ENCODE results near the gene SLCO3A1. TPM values are rescaled to one million over a fixed set of nuclear protein-coding genes. Genes with fewer than 3 reads are reported as not detected.

SLCO3A1 gene
- total RNA-seq, 4 donors from 2014 or later: 4.4 to 66.2 (median 5.1) TPM

- DNase-seq: no peak
- H3K4me1 ChIP-seq: no peaks in the 10 kb centered on the region
- intact Hi-C loops (cut with DNase I; ENCODE audit: low total_unique reads): no loop called here
- TF ChIP-seq POLR2AphosphoS5 (IDR thresholded peaks at IDR 0.05): no peak
- TF ChIP-seq EP300 (IDR thresholded peaks at IDR 0.05; ENCODE audit: low read depth): no peak
- no peak for TF ChIP-seq POLR2A (IDR thresholded peaks at IDR 0.05)
- TF ChIP-seq, protein P1, sequence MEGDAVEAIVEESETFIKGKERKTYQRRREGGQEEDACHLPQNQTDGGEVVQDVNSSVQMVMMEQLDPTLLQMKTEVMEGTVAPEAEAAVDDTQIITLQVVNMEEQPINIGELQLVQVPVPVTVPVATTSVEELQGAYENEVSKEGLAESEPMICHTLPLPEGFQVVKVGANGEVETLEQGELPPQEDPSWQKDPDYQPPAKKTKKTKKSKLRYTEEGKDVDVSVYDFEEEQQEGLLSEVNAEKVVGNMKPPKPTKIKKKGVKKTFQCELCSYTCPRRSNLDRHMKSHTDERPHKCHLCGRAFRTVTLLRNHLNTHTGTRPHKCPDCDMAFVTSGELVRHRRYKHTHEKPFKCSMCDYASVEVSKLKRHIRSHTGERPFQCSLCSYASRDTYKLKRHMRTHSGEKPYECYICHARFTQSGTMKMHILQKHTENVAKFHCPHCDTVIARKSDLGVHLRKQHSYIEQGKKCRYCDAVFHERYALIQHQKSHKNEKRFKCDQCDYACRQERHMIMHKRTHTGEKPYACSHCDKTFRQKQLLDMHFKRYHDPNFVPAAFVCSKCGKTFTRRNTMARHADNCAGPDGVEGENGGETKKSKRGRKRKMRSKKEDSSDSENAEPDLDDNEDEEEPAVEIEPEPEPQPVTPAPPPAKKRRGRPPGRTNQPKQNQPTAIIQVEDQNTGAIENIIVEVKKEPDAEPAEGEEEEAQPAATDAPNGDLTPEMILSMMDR (IDR thresholded peaks at IDR 0.05): no peak
- no peak overlapping the region for H3K4me3 ChIP-seq
- in situ Hi-C loops (cut with MboI; ENCODE audit: low pct_ligation_motif_present in 1 of 4, low pct_unique_long_range_greater_than_20kb in 1 of 4, low sequenced_read_pairs in 3 of 4): no loop called here
- H3K27ac ChIP-seq: no peak overlapping the region
- WGBS, 2 donors (ENCODE audit: low coverage in 1 of 2): 68% methylated on average over 2 of the region's 3 CpGs; no CpG with 5 or more reads in 1 of the 2 donors
- no peaks in the 10 kb centered on the region for H3K9me3 ChIP-seq
- no peaks in the 10 kb centered on the region for H3K36me3 ChIP-seq
- H3K27me3 ChIP-seq: no peaks in the 10 kb centered on the region
Measured at GRCh38 chr15:92035551-92035950, 182.0 kb downstream of the SLCO3A1 start.

DNA sequence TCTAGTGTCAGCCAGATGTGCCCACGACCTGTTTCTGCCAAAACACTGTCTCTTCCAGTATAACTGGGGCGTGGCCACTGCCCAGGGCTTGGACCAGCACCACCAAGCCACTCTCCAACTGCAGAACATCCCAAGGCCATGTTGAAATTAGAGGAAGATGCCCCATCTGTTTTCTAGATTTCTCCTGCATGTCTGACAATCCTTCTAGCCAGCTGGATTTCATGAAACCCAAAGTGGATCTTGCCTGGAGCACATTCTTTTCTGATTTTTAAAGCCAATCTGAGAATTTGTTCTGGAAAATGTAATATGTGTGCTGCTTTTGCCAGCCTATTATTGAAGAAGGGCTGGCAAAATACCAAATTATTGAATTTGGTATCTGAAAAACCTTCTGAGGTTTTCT is 182.5 kb downstream of the SLCO3A1 start:
- Histone ChIP-seq H3K4me1 (no peaks in the 10 kb centered on the region), H3K27me3 (no peaks in the 10 kb centered on the region), H3K4me3 (no peak overlapping the region), H3K36me3 (no peaks in the 10 kb centered on the region), H3K27ac (no peak overlapping the region), H3K9me3 (no peaks in the 10 kb centered on the region)
- in situ Hi-C loops (cut with MboI; ENCODE audit: low pct_ligation_motif_present in 1 of 4, low pct_unique_long_range_greater_than_20kb in 1 of 4, low sequenced_read_pairs in 3 of 4) (no loop called here), intact Hi-C loops (cut with DNase I; ENCODE audit: low total_unique reads) (no loop called here)
- no peak for DNase-seq
- whole genome bisulfite sequencing, 2 donors (ENCODE audit: low coverage in 1 of 2): 52% methylated on average over 2 of the region's 2 CpGs; no CpG with 5 or more reads in 1 of the 2 donors
- no peak for TF ChIP-seq POLR2A (IDR thresholded peaks at IDR 0.05)
- TF ChIP-seq EP300 (IDR thresholded peaks at IDR 0.05; ENCODE audit: low read depth): no peak
- TF ChIP-seq POLR2AphosphoS5 (IDR thresholded peaks at IDR 0.05): no peak
- TF ChIP-seq, protein P1 (IDR thresholded peaks at IDR 0.05): no peak

- no peak for DNase-seq
- intact Hi-C loops (cut with DNase I; ENCODE audit: low total_unique reads): no loop called here
- Histone ChIP-seq H3K9me3 (no peaks in the 10 kb centered on the region), H3K36me3 (no peaks in the 10 kb centered on the region), H3K27me3 (no peaks in the 10 kb centered on the region), H3K4me1 (no peaks in the 10 kb centered on the region), H3K4me3 (no peak overlapping the region), H3K27ac (no peak overlapping the region)
- in situ Hi-C loops (cut with MboI; ENCODE audit: low pct_ligation_motif_present in 1 of 4, low pct_unique_long_range_greater_than_20kb in 1 of 4, low sequenced_read_pairs in 3 of 4): no loop called here
- WGBS, 2 donors (ENCODE audit: low coverage in 1 of 2): 69 to 71% methylated on average over 1 of the region's 1 CpG
- no peak for TF ChIP-seq POLR2A (IDR thresholded peaks at IDR 0.05)
- TF ChIP-seq EP300 (IDR thresholded peaks at IDR 0.05; ENCODE audit: low read depth): no peak
- no peak for TF ChIP-seq POLR2AphosphoS5 (IDR thresholded peaks at IDR 0.05)
- TF ChIP-seq, protein P1 (IDR thresholded peaks at IDR 0.05): no peak
Measured at GRCh38 chr15:92037491-92037890, 184.0 kb downstream of the SLCO3A1 start.

DNA sequence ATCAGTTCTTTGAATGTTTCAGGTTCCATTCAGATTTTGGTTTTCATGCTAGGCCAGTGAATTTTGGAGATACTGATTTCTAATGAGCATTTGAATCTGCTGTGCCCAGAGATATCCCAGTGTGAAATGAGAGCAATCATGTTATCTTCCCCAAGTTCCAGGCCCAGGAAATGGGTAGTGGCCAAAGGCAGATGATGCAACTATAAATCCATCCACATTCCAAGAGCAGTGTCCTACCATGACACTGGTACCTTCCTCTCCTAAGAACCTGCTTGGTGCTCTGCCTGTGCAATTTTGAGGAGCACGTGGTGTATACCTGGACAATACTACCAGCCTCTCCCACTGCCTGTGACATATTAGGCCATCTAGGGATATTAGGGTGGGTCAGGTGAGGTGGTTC is 186.8 kb downstream of the SLCO3A1 start:
- no peak for DNase-seq
- Histone ChIP-seq H3K27me3 (no peaks in the 10 kb centered on the region), H3K27ac (no peak overlapping the region), H3K4me1 (no peaks in the 10 kb centered on the region), H3K9me3 (no peaks in the 10 kb centered on the region), H3K4me3 (no peak overlapping the region), H3K36me3 (no peaks in the 10 kb centered on the region)
- TF ChIP-seq POLR2A (IDR thresholded peaks at IDR 0.05): no peak
- TF ChIP-seq POLR2AphosphoS5 (IDR thresholded peaks at IDR 0.05): no peak
- intact Hi-C loops (cut with DNase I; ENCODE audit: low total_unique reads) (no loop called here), in situ Hi-C loops (cut with MboI; ENCODE audit: low pct_ligation_motif_present in 1 of 4, low pct_unique_long_range_greater_than_20kb in 1 of 4, low sequenced_read_pairs in 3 of 4) (no loop called here)
- whole genome bisulfite sequencing, 2 donors (ENCODE audit: low coverage in 1 of 2): 85% methylated on average over 1 of the region's 1 CpG; no CpG with 5 or more reads in 1 of the 2 donors

DNA sequence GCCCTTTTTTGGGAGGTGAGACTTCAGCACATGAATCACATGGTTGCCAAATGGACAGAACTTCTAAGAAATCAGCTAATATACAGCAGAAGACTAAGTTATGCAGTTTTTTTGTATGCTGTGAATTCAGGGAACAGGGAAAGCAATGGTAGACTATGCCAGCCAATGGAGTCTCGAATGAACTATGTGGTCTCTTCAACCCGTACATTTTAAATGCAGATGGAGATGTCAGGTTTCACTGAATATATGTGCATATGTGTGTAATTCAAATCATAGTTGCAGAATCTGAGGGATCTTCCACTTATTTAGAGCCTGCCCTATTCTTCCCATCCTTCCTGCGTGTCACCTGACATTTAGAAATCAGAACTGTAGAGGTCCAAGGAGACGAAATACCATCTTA is 187.9 kb downstream of the SLCO3A1 start:
- WGBS, 2 donors (ENCODE audit: low coverage in 1 of 2): 91 to 94% methylated on average over 2 to 4 of the region's 4 CpGs
- DNase-seq: no peak
- in situ Hi-C loops (cut with MboI; ENCODE audit: low pct_ligation_motif_present in 1 of 4, low pct_unique_long_range_greater_than_20kb in 1 of 4, low sequenced_read_pairs in 3 of 4): no loop called here

More for the DNA sequence above, 187.9 kb downstream of the SLCO3A1 start:
- intact Hi-C loops (cut with DNase I; ENCODE audit: low total_unique reads): no loop called here
- no peaks in the 10 kb centered on the region for H3K36me3 ChIP-seq
- H3K4me3 ChIP-seq: no peak overlapping the region
- H3K27me3 ChIP-seq: no peaks in the 10 kb centered on the region
- TF ChIP-seq EP300 (IDR thresholded peaks at IDR 0.05; ENCODE audit: low read depth) (no peak), POLR2A (IDR thresholded peaks at IDR 0.05) (no peak), POLR2AphosphoS5 (IDR thresholded peaks at IDR 0.05) (no peak)
- TF ChIP-seq, protein P1 (IDR thresholded peaks at IDR 0.05): no peak
- H3K27ac ChIP-seq: no peak overlapping the region
- no peaks in the 10 kb centered on the region for H3K9me3 ChIP-seq
- no peaks in the 10 kb centered on the region for H3K4me1 ChIP-seq

Data from transverse colon (tissue), 4 donors.